ENCODE measurements around the gene PCBP3.
"Not testable (repeated sequence)": the region's sequence is repeated elsewhere in the genome, so short reads cannot be mapped to it uniquely, and the experiment has no call there.

Gene PCBP3

GRCh38 chr21:45613881-45614280 lies 29.6 kb upstream of the PCBP3 start:
- no peak for DNase-seq (ENCODE audit: low spot score)

- DNase-seq (ENCODE audit: low spot score), result peak; percentile 79
These were observed 28.3 kb upstream of the PCBP3 start for GRCh38 chr21:45615145-45615711.

GRCh38 chr21:45617021-45617921 lies 26.3 kb upstream of the PCBP3 start:
- no peak for DNase-seq (ENCODE audit: low spot score)

GRCh38 chr21:45618287-45618686 lies 25.2 kb upstream of the PCBP3 start:
- no peak for DNase-seq (ENCODE audit: low spot score)

GRCh38 chr21:45618846-45619485 lies 24.6 kb upstream of the PCBP3 start:
- DNase-seq (ENCODE audit: low spot score), result no peak

GRCh38 chr21:45620201-45620923 lies 23.2 kb upstream of the PCBP3 start:
- no peak for DNase-seq (ENCODE audit: low spot score)

GRCh38 chr21:45621435-45622331 lies 21.8 kb upstream of the PCBP3 start:
- not testable (repeated sequence) for DNase-seq (ENCODE audit: low spot score)

GRCh38 chr21:45622416-45623097 lies 21.0 kb upstream of the PCBP3 start:
- DNase-seq (ENCODE audit: low spot score), result no peak

GRCh38 chr21:45623436-45623835 lies 20.1 kb upstream of the PCBP3 start:
- no peak for DNase-seq (ENCODE audit: low spot score)

- DNase-seq (ENCODE audit: low spot score), result not testable (repeated sequence)
These were observed 17.4 kb upstream of the PCBP3 start for GRCh38 chr21:45626127-45626526.

- no peak for DNase-seq (ENCODE audit: low spot score)
These were observed 14.2 kb upstream of the PCBP3 start for GRCh38 chr21:45629046-45629981.

GRCh38 chr21:45630066-45630694 lies 13.3 kb upstream of the PCBP3 start:
- no peak for DNase-seq (ENCODE audit: low spot score)

- DNase-seq (ENCODE audit: low spot score), result no peak
These were observed 12.6 kb upstream of the PCBP3 start for GRCh38 chr21:45630876-45631275.

GRCh38 chr21:45631540-45631939 lies 12.0 kb upstream of the PCBP3 start:
- DNase-seq (ENCODE audit: low spot score), result no peak

GRCh38 chr21:45632160-45632559 lies 11.4 kb upstream of the PCBP3 start:
- no peak for DNase-seq (ENCODE audit: low spot score)

GRCh38 chr21:45632637-45633251 lies 10.8 kb upstream of the PCBP3 start:
- no peak for DNase-seq (ENCODE audit: low spot score)

GRCh38 chr21:45634511-45635183 lies 8.9 kb upstream of the PCBP3 start:
- no peak for DNase-seq (ENCODE audit: low spot score)
